OCI-LY3 (cell line): ENCODE results near the gene CLEC14A.

Experiments used
- H2AFZ ChIP-seq: fragments of 200-600, 300-600 bp; shearing (Covaris generic); 2 replicates; pipeline ENCODE4 v1.6.0; 2014; ENCODE audit warnings: antibody characterized with exemption, low read depth, low read length
- H3K27ac ChIP-seq: fragments of 200-600, 300-600 bp; sonication (generic); 2 replicates; pipeline ENCODE4 v1.5.1; 2014; ENCODE audit warnings: mild to moderate bottlenecking, low read length, moderate library complexity, mixed read lengths
- H3K27me3 ChIP-seq: fragments of 200-600, 300-600 bp; sonication (generic); 2 replicates; pipeline ENCODE4 v1.6.1; 2014; ENCODE audit warnings: low read depth, low read length, mixed read lengths
- H3K36me3 ChIP-seq: fragments of 200-600, 300-600 bp; sonication (generic); replicated peaks from 2 replicates; pipeline ENCODE3; 2014; ENCODE audit warnings: low read depth, low read length, mixed read lengths
- H3K4me1 ChIP-seq: fragments of 300-600, 200-600 bp; sonication (generic); 2 replicates; pipeline ENCODE4 v1.6.1; 2014; ENCODE audit warnings: low read length, mixed read lengths
- H3K4me2 ChIP-seq: fragments of 200-600, 300-600 bp; sonication (generic); 2 replicates; pipeline ENCODE4 v1.6.1; 2014; ENCODE audit warnings: low read length, mixed read lengths
- H3K4me3 ChIP-seq: fragments of 300-600, 200-600 bp; sonication (generic); 2 replicates; pipeline ENCODE4 v1.5.1; 2014; ENCODE audit warnings: antibody characterized with exemption, mild to moderate bottlenecking, low read length, moderate library complexity
- H3K79me2 ChIP-seq: fragments of 300-600, 200-600 bp; shearing (Covaris generic); 2 replicates; pipeline ENCODE4 v1.6.1; 2014; ENCODE audit warnings: mild to moderate bottlenecking, low read length, mixed read lengths
- H3K9ac ChIP-seq: fragments of 300-600, 200-600 bp; shearing (Covaris generic); 2 replicates; pipeline ENCODE4 v1.6.0; 2014; ENCODE audit warnings: mild to moderate bottlenecking, low read length, moderate library complexity
- H3K9me3 ChIP-seq: fragments of 200-600, 300-600 bp; shearing (Covaris generic); 2 replicates; pipeline ENCODE4 v1.6.1; 2014; ENCODE audit warnings: low read length, mixed read lengths; ENCODE audit not compliant: insufficient read depth
- H4K20me1 ChIP-seq: fragments of 200-600, 300-600 bp; sonication (generic); 2 replicates; pipeline ENCODE4 v1.6.1; 2016; ENCODE audit warnings: low read length, mixed read lengths; ENCODE audit not compliant: insufficient read depth
- CTCF ChIP-seq: fragments of 200-600, 300-600 bp; sonication (generic); IDR thresholded peaks from 2 replicates; pipeline ENCODE4 v1.5.1; 2014; ENCODE audit warnings: antibody characterized with exemption, low read length, low read depth
- EZH2phosphoT487 ChIP-seq: fragments of 200-600 bp; shearing (Covaris generic); IDR thresholded peaks from 2 replicates; pipeline ENCODE4 v1.6.1; 2018; ENCODE audit warnings: antibody characterized with exemption, mixed run types, low read depth

CLEC14A gene

GRCh38 chr14:38282936-38283335, 27.0 kb upstream of the CLEC14A start:
- Histone ChIP-seq H3K27me3 (no peaks in the 10 kb centered on the region), H3K27ac (no peak overlapping the region), H3K4me3 (no peak overlapping the region)

GRCh38 chr14:38280081-38280480, 24.2 kb upstream of the CLEC14A start:
- Histone ChIP-seq H3K4me1 (no peaks in the 10 kb centered on the region), H3K9ac (no peak overlapping the region), H4K20me1 (no peaks in the 10 kb centered on the region), H3K27me3 (no peaks in the 10 kb centered on the region), H3K27ac (no peak overlapping the region), H3K79me2 (no peaks in the 10 kb centered on the region), H2AFZ (no peak overlapping the region), H3K9me3 (no peaks in the 10 kb centered on the region), H3K4me2 (no peak overlapping the region), H3K4me3 (no peak overlapping the region), H3K36me3 (no peaks in the 10 kb centered on the region)
- no peak for TF ChIP-seq CTCF
- TF ChIP-seq EZH2phosphoT487: no peak

More at GRCh38 chr14:38282936-38283335, 27.0 kb upstream of the CLEC14A start:
- Histone ChIP-seq H3K4me2 (no peak overlapping the region), H3K4me1 (no peaks in the 10 kb centered on the region), H2AFZ (no peak overlapping the region), H3K36me3 (no peaks in the 10 kb centered on the region), H3K9me3 (no peaks in the 10 kb centered on the region), H3K79me2 (no peaks in the 10 kb centered on the region), H4K20me1 (no peaks in the 10 kb centered on the region), H3K9ac (no peak overlapping the region)
- TF ChIP-seq CTCF (no peak), EZH2phosphoT487 (no peak)

DNA sequence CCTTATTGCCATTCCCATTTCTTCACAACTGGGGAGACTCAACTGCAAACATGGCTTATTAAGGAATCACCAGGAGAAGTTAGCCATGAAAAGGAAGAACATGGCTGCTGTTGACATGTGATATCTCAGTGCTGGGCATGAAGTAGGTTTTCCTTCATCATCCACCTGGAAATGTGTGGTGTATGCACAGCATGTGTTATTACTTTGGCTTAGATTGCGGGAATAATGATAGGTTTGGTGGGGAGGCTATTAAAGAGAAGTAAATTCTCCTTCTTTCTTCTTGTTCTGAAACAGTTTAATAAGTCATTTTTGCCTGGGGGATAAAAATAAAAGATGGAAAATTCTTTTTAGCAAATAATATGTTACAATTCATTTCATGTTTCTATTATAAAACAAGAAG, 23.7 kb upstream of the CLEC14A start:
- H4K20me1 ChIP-seq: no peaks in the 10 kb centered on the region
- no peak overlapping the region for H3K9ac ChIP-seq
- TF ChIP-seq CTCF: no peak
- no peak for TF ChIP-seq EZH2phosphoT487
- no peak overlapping the region for H3K4me2 ChIP-seq
- no peaks in the 10 kb centered on the region for H3K9me3 ChIP-seq
- H3K4me3 ChIP-seq: no peak overlapping the region
- H3K36me3 ChIP-seq: no peaks in the 10 kb centered on the region
- H3K27me3 ChIP-seq: no peaks in the 10 kb centered on the region
- H3K79me2 ChIP-seq: no peaks in the 10 kb centered on the region
- H3K4me1 ChIP-seq: no peaks in the 10 kb centered on the region
- H2AFZ ChIP-seq: no peak overlapping the region
- no peak overlapping the region for H3K27ac ChIP-seq

DNA sequence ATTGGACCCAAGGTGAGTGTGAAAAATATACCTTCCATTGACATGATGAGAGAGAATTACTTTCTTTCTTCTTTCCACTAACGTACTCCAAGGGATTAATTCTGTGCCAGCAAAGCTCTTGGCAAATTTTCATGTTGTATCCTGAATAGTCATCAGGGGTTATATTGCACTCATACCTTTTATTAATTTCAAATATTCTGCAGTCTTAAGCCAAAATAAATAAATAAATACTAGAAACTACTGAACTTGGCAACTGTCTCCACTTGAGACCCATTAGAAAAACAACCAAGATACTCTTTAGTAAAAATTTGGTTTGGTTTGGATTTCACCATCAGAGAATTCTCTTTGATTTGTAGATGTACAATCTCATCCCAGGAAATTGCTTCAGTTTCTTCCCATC, 22.1 kb upstream of the CLEC14A start:
- no peak for TF ChIP-seq EZH2phosphoT487
- TF ChIP-seq CTCF: no peak

More for the DNA sequence above, 22.1 kb upstream of the CLEC14A start:
- Histone ChIP-seq H3K79me2 (no peaks in the 10 kb centered on the region), H2AFZ (no peak overlapping the region), H3K9ac (no peak overlapping the region), H3K4me1 (no peaks in the 10 kb centered on the region), H3K9me3 (no peaks in the 10 kb centered on the region), H4K20me1 (no peaks in the 10 kb centered on the region), H3K27ac (no peak overlapping the region), H3K36me3 (no peaks in the 10 kb centered on the region), H3K4me2 (no peak overlapping the region), H3K27me3 (no peaks in the 10 kb centered on the region), H3K4me3 (no peak overlapping the region)
